IMR-90 (cell line): ENCODE data around the gene TWIST2. TPM values are rescaled to one million over a fixed set of nuclear protein-coding genes. Genes with fewer than 3 reads are reported as not detected.

Experiments used
- ATAC-seq: fragments of 200-7000 bp; cut with Tn5 transposase; 2 replicates; pipeline ENCODE4 v1.9.1; 2020; ENCODE audit warnings: low read depth, mild to moderate bottlenecking, moderate library complexity
- BruUV-seq: library from RNA; stranded (reverse); fragments of 400-500 nt; replicated peaks from 2 replicates; lab custom pipeline; 2021; lab: Mats Ljungman, UMichigan
- CTCF ChIA-PET: fragments of 300-600 bp; formaldehyde crosslinking; extraction: SDS; loops from one replicate; lab custom pipeline; 2021; ENCODE audit warnings: antibody characterized with exemption; lab: Yijun Ruan, JAX
- POLR2A ChIA-PET: fragments of 300-600 bp; sonication (Branson Sonifier 250); formaldehyde crosslinking; loops from one replicate; lab custom pipeline; 2022; ENCODE audit warnings: antibody characterized with exemption; ENCODE audit not compliant: unreplicated experiment; lab: Charles Lee
- DNase-seq: peaks from one replicate; pipeline ENCODE4 v3.0.0; 2013
- H2AFZ ChIP-seq: replicated peaks from 2 replicates; pipeline ENCODE3; 2013; ENCODE audit warnings: low read length, mild to moderate bottlenecking; ENCODE audit not compliant: poor library complexity
- H2AK5ac ChIP-seq: 2 replicates; pipeline ENCODE4 v1.6.1; 2013; ENCODE audit warnings: low read depth, low read length, inconsistent platforms
- H2AK9ac ChIP-seq: replicated peaks from 2 replicates; pipeline ENCODE3; 2013; ENCODE audit warnings: mild to moderate bottlenecking, low read depth, low read length, moderate library complexity; ENCODE audit not compliant: poor library complexity
- H2BK120ac ChIP-seq: 2 replicates; pipeline ENCODE4 v1.6.1; 2013; ENCODE audit warnings: low read depth, low read length, inconsistent platforms
- H2BK15ac ChIP-seq: 3 replicates; pipeline ENCODE4 v1.6.1; 2013; ENCODE audit warnings: low read depth, low read length, inconsistent platforms
- H2BK20ac ChIP-seq: 2 replicates; pipeline ENCODE4 v1.6.1; 2013; ENCODE audit warnings: low read depth, mild to moderate bottlenecking, inconsistent platforms, low read length, moderate library complexity
- H2BK5ac ChIP-seq: 2 replicates; pipeline ENCODE4 v1.6.1; 2013; ENCODE audit warnings: mild to moderate bottlenecking, low read depth, low read length, inconsistent platforms; ENCODE audit not compliant: poor library complexity, severe bottlenecking
- H3K14ac ChIP-seq: replicated peaks from 2 replicates; pipeline ENCODE4 v1.6.1; 2013; ENCODE audit warnings: low read depth, low read length, inconsistent platforms
- H3K18ac ChIP-seq: 2 replicates; pipeline ENCODE4 v1.6.1; 2013; ENCODE audit warnings: low read depth, low read length, control low read depth
- H3K23ac ChIP-seq: 2 replicates; pipeline ENCODE4 v1.6.1; 2013; ENCODE audit warnings: low read depth, low read length, inconsistent platforms
- H3K27ac ChIP-seq: 2 replicates; pipeline ENCODE4 v1.5.1; 2013; ENCODE audit warnings: mild to moderate bottlenecking, control low read depth, low read length; ENCODE audit not compliant: insufficient read depth
- H3K27me3 ChIP-seq: 2 replicates; pipeline ENCODE4 v1.6.1; 2013; ENCODE audit warnings: low read length; ENCODE audit not compliant: control insufficient read depth, insufficient read depth
- H3K36me3 ChIP-seq: 2 replicates; pipeline ENCODE4 v1.6.1; 2013; ENCODE audit warnings: low read length, mixed read lengths; ENCODE audit not compliant: control insufficient read depth, insufficient read depth
- H3K4ac ChIP-seq: 2 replicates; pipeline ENCODE4 v1.6.1; 2013; ENCODE audit warnings: low read depth, low read length, inconsistent platforms
- H3K4me1 ChIP-seq: 2 replicates; pipeline ENCODE4 v1.6.1; 2013; ENCODE audit warnings: low read length, mixed read lengths; ENCODE audit not compliant: control insufficient read depth, insufficient read depth
- H3K4me2 ChIP-seq: 2 replicates; pipeline ENCODE4 v1.6.1; 2013; ENCODE audit warnings: low read depth, mild to moderate bottlenecking, control low read depth, low read length, moderate library complexity
- H3K4me3 ChIP-seq: 2 replicates; pipeline ENCODE4 v1.5.1; 2013; ENCODE audit warnings: low read depth, mild to moderate bottlenecking, control low read depth, low read length, moderate library complexity; ENCODE audit not compliant: insufficient read depth
- H3K56ac ChIP-seq: 2 replicates; pipeline ENCODE4 v1.6.1; 2013; ENCODE audit warnings: low read length, inconsistent platforms; ENCODE audit not compliant: insufficient read depth; ENCODE audit errors: extremely low read depth
- H3K79me1 ChIP-seq, 2 experiments: 2 replicates each; pipeline ENCODE4 v1.6.1; 2013; ENCODE audit warnings: low read length in 2 of 2, inconsistent platforms in 1 of 2, low read depth in 1 of 2
- H3K9ac ChIP-seq: 2 replicates; pipeline ENCODE4 v1.6.1; 2013; ENCODE audit warnings: low read depth, low read length, control low read depth
- H3K9me1 ChIP-seq: 2 replicates; pipeline ENCODE4 v1.6.1; 2013; ENCODE audit warnings: low read length, inconsistent platforms; ENCODE audit not compliant: insufficient read depth
- H3K9me3 ChIP-seq: 2 replicates; pipeline ENCODE4 v1.6.1; 2013; ENCODE audit warnings: low read length; ENCODE audit not compliant: control insufficient read depth, insufficient read depth
- H4K20me1 ChIP-seq: 2 replicates; pipeline ENCODE4 v1.6.1; 2013; ENCODE audit warnings: low read length, inconsistent platforms; ENCODE audit not compliant: insufficient read depth
- H4K5ac ChIP-seq: 2 replicates; pipeline ENCODE4 v1.6.1; 2013; ENCODE audit warnings: mild to moderate bottlenecking, low read depth, low read length, control low read depth
- H4K8ac ChIP-seq, 2 experiments: 2 replicates each; pipeline ENCODE4 v1.6.1; 2013; ENCODE audit warnings: low read depth in 2 of 2, low read length in 2 of 2, control low read depth in 1 of 2, inconsistent platforms in 1 of 2
- H4K91ac ChIP-seq: 2 replicates; pipeline ENCODE4 v1.6.1; 2013; ENCODE audit warnings: low read depth, low read length, inconsistent platforms; ENCODE audit not compliant: insufficient read depth
- CEBPB ChIP-seq: IDR thresholded peaks from 2 replicates; pipeline ENCODE4 v1.6.1; 2012; ENCODE audit warnings: low read depth, low read length, improper control_type of control experiment
- FOS ChIP-seq: fragments of 150-350 bp; IDR thresholded peaks from 2 replicates; pipeline ENCODE4 v1.6.1; 2016; ENCODE audit warnings: low read depth, low read length
- POLR2A ChIP-seq: IDR thresholded peaks from 2 replicates; pipeline ENCODE4 v1.6.1; 2012; ENCODE audit warnings: mild to moderate bottlenecking, low read depth, low read length
- RAD21 ChIP-seq: IDR thresholded peaks from 2 replicates; pipeline ENCODE4 v1.6.1; 2012; ENCODE audit warnings: low read length, improper control_type of control experiment
- RFX5 ChIP-seq: IDR thresholded peaks from 2 replicates; pipeline ENCODE4 v1.8.0; 2012; ENCODE audit warnings: low read depth, mild to moderate bottlenecking, low read length, moderate library complexity
- SMC3 ChIP-seq: fragments of 150-350 bp; IDR thresholded peaks from 2 replicates; pipeline ENCODE4 v1.6.1; 2016; ENCODE audit warnings: low read depth, mild to moderate bottlenecking, antibody characterized with exemption, low read length, moderate library complexity
- WGBS, 2 experiments: methylation state at CpG; one replicate each; pipeline versions ENCODE4 v1.1.5 to v1.1.7; 2013; ENCODE audit warnings: missing lambda C conversion rate in 2 of 2; ENCODE audit not compliant: insufficient read length in 1 of 2; ENCODE audit errors: extremely low coverage in 2 of 2; 5-methylcytosine and 5-hydroxymethylcytosine counted together
- dilution Hi-C: fragments of 300-500 bp; cut with HindIII; formaldehyde crosslinking; loops from one replicate; pipeline ENCODE4 v1.14.3; 2018; ENCODE audit warnings: low sequenced_read_pairs; ENCODE audit not compliant: unreplicated experiment
- in situ Hi-C: fragments of 300-500 bp; cut with MboI; formaldehyde crosslinking; loops from 3 replicates; pipeline ENCODE4 v1.14.3; 2019; ENCODE audit warnings: low sequenced_read_pairs, inconsistent platforms, mixed read lengths
- intact Hi-C: fragments of 100-400 bp; cut with micrococcal nuclease; formaldehyde crosslinking; loops from 2 replicates; pipeline ENCODE4 v1.10.0; 2022
- polyA plus RNA-seq, 3 experiments: library from polyadenylated mRNA; depleted of rRNA; stranded (reverse); fragments of >200 nt; gene quantifications; 2 replicates each; pipeline ENCODE4 v1.2.3, GENCODE V29; 2012; ENCODE audit warnings: low replicate concordance in 1 of 3
- total RNA-seq: library from RNA; depleted of rRNA; stranded (reverse); fragments of >200 nt; gene quantifications from 2 replicates; pipeline ENCODE4 v1.2.3, GENCODE V29; 2012
- TF ChIP-seq, protein P1 (sequence below): conservative IDR thresholded peaks from 2 replicates; pipeline ENCODE4 v1.5.1; 2012; ENCODE audit warnings: mild to moderate bottlenecking, low read depth, low read length, improper control_type of control experiment

Gene TWIST2
- total and polyA plus RNA-seq, 2 of the 4 experiments (the other 2 are of a cell fraction) = 9.3 to 33.6 TPM

DNA sequence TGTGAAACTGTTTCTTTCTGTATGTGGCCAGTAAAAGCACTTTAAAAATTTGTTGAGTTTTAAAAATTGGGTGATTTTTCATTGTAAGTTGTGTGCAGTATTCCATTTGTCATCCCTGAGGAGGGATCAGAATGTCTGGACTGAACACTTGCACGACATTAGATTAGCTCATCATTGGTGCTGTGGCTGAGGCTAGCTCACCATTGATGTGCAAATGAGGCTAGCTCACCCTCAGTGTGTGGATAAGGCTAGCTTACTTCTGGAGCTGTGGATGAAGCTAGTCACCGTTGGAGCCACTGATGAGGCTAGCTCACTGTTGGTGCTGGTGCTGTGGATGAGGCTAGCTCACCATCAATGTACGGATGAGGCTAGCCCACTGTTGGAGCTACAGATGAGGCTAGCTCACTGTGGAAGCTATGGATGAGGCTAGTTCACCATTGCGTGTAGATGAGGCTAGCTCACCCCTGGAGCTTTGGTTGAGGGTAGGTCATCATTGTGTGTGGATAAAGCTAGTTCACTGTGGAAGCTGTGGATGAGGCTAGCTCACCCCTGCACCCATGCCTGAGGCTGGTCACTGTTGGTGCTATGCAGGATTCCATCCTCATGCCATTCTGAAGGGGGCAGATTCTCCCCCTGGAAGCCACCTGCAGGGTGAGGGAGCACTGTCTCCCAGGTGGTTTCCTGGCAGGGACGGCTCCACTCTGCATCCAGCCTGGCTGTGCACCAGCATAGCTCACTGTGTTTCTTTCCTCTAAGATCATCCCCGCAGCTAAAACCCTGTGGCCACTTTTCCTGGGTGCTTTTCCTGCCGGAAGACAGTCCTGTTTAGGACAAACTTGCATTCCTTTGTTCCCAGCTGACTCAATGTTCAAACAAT, 101.1 kb downstream of the TWIST2 start:
- peak overlapping the region; percentile 64 for H4K91ac ChIP-seq
- peak; percentile 15; the same call in 1 of the 2 replicates for ATAC-seq
- H3K18ac ChIP-seq = peak overlapping the region; percentile 2; the same call in 1 of the 2 replicates
- H4K5ac ChIP-seq = peak overlapping the region; percentile 9; the same call in 1 of the 2 replicates
- no peaks in the 10 kb centered on the region for H3K9me3 ChIP-seq
- intact Hi-C loops (no loop called here), in situ Hi-C loops (no loop called here), dilution Hi-C loops (no loop called here)
- peaks cover 15% of the 10 kb centered on the region for H3K9me1 ChIP-seq
- peak overlapping the region; percentile 64 for H2BK15ac ChIP-seq
- H3K56ac ChIP-seq = no peak overlapping the region; the same call in 1 of the 2 replicates
- H4K20me1 ChIP-seq = no peaks in the 10 kb centered on the region
- CTCF ChIA-PET = no interaction called here
- peak overlapping the region; percentile 81 for H2BK20ac ChIP-seq
- peak overlapping the region; percentile 80 for H2AFZ ChIP-seq
- H2AK9ac ChIP-seq = peak overlapping the region; percentile 79
- WGBS, 2 experiments = 100% methylated on average over 1 of the region's 7 CpGs; no CpG with 5 or more reads in 1 of the 2 experiments
- H3K27me3 ChIP-seq = no peaks in the 10 kb centered on the region
- peak overlapping the region; percentile 87 for H3K4ac ChIP-seq
- BruUV-seq = no TSS peak
- H3K79me1 ChIP-seq = no peaks in the 10 kb centered on the region
- H3K36me3 ChIP-seq = no peaks in the 10 kb centered on the region
- H4K8ac ChIP-seq = peak overlapping the region in 1 of 2 experiments; percentile 72; a peak in 2 of 4 replicates
- peak overlapping the region; percentile 91 for H2BK120ac ChIP-seq
- H3K4me3 ChIP-seq = no peak overlapping the region
- H2AK5ac ChIP-seq = peak overlapping the region; percentile 91
- DNase-seq = peak; percentile 67
- peak overlapping the region; percentile 38 for H3K14ac ChIP-seq
- POLR2A ChIA-PET = no interaction called here
- peak overlapping the region; percentile 53; the same call in 1 of the 2 replicates for H3K23ac ChIP-seq
- no peak overlapping the region for H3K4me2 ChIP-seq
- TF ChIP-seq SMC3 = no peak
- TF ChIP-seq CEBPB = 0 out of 2 replicates have a peak, but pooled peaks have one; percentile 15
- TF ChIP-seq POLR2A = no peak
- TF ChIP-seq, protein P1, sequence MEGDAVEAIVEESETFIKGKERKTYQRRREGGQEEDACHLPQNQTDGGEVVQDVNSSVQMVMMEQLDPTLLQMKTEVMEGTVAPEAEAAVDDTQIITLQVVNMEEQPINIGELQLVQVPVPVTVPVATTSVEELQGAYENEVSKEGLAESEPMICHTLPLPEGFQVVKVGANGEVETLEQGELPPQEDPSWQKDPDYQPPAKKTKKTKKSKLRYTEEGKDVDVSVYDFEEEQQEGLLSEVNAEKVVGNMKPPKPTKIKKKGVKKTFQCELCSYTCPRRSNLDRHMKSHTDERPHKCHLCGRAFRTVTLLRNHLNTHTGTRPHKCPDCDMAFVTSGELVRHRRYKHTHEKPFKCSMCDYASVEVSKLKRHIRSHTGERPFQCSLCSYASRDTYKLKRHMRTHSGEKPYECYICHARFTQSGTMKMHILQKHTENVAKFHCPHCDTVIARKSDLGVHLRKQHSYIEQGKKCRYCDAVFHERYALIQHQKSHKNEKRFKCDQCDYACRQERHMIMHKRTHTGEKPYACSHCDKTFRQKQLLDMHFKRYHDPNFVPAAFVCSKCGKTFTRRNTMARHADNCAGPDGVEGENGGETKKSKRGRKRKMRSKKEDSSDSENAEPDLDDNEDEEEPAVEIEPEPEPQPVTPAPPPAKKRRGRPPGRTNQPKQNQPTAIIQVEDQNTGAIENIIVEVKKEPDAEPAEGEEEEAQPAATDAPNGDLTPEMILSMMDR = no peak
- no peak for TF ChIP-seq FOS
- TF ChIP-seq RFX5 = no peak
- TF ChIP-seq RAD21 = no peak
- peaks cover 6% of the 10 kb centered on the region for H3K4me1 ChIP-seq
- no peak overlapping the region; the same call in 1 of the 2 replicates for H3K27ac ChIP-seq
- no peak overlapping the region for H3K9ac ChIP-seq
- peak overlapping the region; percentile 62 for H2BK5ac ChIP-seq
